Sigmoid colon (tissue), 7 donors: ENCODE measurements around the gene CACNG7. TPM values are rescaled to one million over a fixed set of nuclear protein-coding genes. Genes with fewer than 3 reads are reported as not detected.
"Not testable (repeated sequence)": the region's sequence is repeated elsewhere in the genome, so short reads cannot be mapped to it uniquely, and the experiment has no call there.

Source experiments
- DNase-seq: peaks from one replicate; pipeline ENCODE4 v3.0.0-alpha.2; 2019
- H3K27ac ChIP-seq, 4 donors: fragments of 200-600 bp; sonication (generic); one replicate each; pipeline ENCODE4 v1.5.1; 2016 to 2019; ENCODE audit warnings: mild to moderate bottlenecking in 1 of 4
- H3K27me3 ChIP-seq, 3 donors: fragments of 200-600 bp; sonication (generic); one replicate each; pipeline ENCODE4 v1.5.1; 2019; ENCODE audit warnings: mild to moderate bottlenecking in 1 of 3
- H3K36me3 ChIP-seq, 4 donors: fragments of 200-600 bp; sonication (generic); one replicate each; pipeline ENCODE4 v1.5.1; 2016 to 2019
- H3K4me1 ChIP-seq, 4 donors: fragments of 200-600 bp; sonication (generic); one replicate each; pipeline ENCODE4 v1.5.1; 2017 to 2019
- H3K4me3 ChIP-seq, 4 donors: fragments of 200-600 bp; sonication (generic); one replicate each; pipeline ENCODE4 v1.5.1; 2017 to 2019; ENCODE audit warnings: mild to moderate bottlenecking in 2 of 4, moderate library complexity in 1 of 4
- H3K9me3 ChIP-seq, 4 donors: fragments of 200-600 bp in 3 of 4; sonication (generic) in 3 of 4; one replicate each; pipeline versions ENCODE4 v1.5.1 to v1.6.1; 2013 to 2019
- CTCF ChIP-seq, 4 experiments: fragments of 450-650 bp in 3 of 4; fragments of 200-600 bp in 1 of 4; IDR thresholded peaks; one replicate each; pipeline ENCODE4 v1.5.1; 2016 to 2019; ENCODE audit warnings: antibody characterized with exemption in 4 of 4, mild to moderate bottlenecking in 3 of 4, moderate library complexity in 2 of 4
- EP300 ChIP-seq, 4 donors: sonication (generic); formaldehyde crosslinking; IDR thresholded peaks; one replicate each; pipeline ENCODE4 v1.6.1; 2017; ENCODE audit warnings: antibody characterized with exemption in 4 of 4
- POLR2A ChIP-seq, 2 donors: fragments of 450-650 bp; IDR thresholded peaks; one replicate each; pipeline ENCODE4 v1.6.1; 2016; ENCODE audit warnings: antibody characterized with exemption in 2 of 2, mild to moderate bottlenecking in 2 of 2, moderate library complexity in 2 of 2
- POLR2AphosphoS5 ChIP-seq, 4 donors: sonication (generic); formaldehyde crosslinking; IDR thresholded peaks; one replicate each; pipeline ENCODE4 v1.6.1; 2017; ENCODE audit warnings: antibody characterized with exemption in 4 of 4
- WGBS, 2 donors: extraction: QIAGEN DNeasy Blood & Tissue Kit; methylation state at CpG; one replicate each; pipeline ENCODE4 v1.1.7; 2013; 5-methylcytosine and 5-hydroxymethylcytosine counted together
- intact Hi-C: fragments of 100-400 bp; cut with DNase I; formaldehyde crosslinking; loops from one replicate; pipeline ENCODE4 v1.15.1; 2023
- polyA plus RNA-seq, 3 donors: library from polyadenylated mRNA; stranded (reverse); fragments of 200-250 nt; gene quantifications; one replicate each; pipeline ENCODE4 v1.2.3, GENCODE V29; 2013
- total RNA-seq, 4 donors: library from RNA; depleted of rRNA; stranded (reverse); fragments of >200 nt; gene quantifications; one replicate each; pipeline ENCODE4 v1.1.0, GENCODE V29; 2016
- donor health status: healthy with polysubstance abuse.
- donor health status: Bipolar disorder and iron deficiency.
- donor health status: healthy.

The CACNG7 gene
- total and polyA plus RNA-seq, 7 donors: 0.20 TPM; not detected in 6

DNA sequence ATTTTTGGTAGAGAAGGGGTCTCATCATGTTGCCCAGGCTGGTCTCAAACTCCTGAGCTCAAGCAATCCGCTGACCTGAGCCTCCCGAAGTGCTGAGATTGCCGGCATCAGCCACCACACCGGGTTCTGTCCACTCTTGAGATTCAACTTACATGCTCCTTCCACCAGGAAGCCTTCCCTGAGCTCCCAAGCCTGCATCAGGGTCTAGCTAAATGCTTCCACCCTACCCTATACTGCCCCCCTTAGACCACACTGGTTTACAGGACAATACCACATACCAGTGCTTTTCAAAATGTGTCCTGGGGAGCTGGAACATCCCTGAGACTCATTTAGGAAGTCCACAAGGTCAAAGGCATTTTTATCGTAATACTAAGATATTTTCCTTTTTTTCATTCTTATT, 38.5 kb downstream of the CACNG7 start:
- no peak overlapping the region for H3K27ac ChIP-seq
- no peaks in the 10 kb centered on the region for H3K4me1 ChIP-seq
- TF ChIP-seq POLR2AphosphoS5 (IDR thresholded peaks at IDR 0.05) (no peak), EP300 (IDR thresholded peaks at IDR 0.05) (no peak), CTCF (IDR thresholded peaks at IDR 0.05) (no peak), POLR2A (IDR thresholded peaks at IDR 0.05) (no peak)
- DNase-seq: no peak
- intact Hi-C loops: no loop called here
- H3K4me3 ChIP-seq: no peak overlapping the region
- peaks cover 6 to 59% (median 30%) of the 10 kb centered on the region in 3 donors for H3K27me3 ChIP-seq
- WGBS, 2 donors: 68 to 82% methylated on average over 5 of the region's 5 CpGs
- no peaks in the 10 kb centered on the region for H3K36me3 ChIP-seq
- peaks cover 0 to under 1% (median 0%) of the 10 kb centered on the region in 4 donors for H3K9me3 ChIP-seq

DNA sequence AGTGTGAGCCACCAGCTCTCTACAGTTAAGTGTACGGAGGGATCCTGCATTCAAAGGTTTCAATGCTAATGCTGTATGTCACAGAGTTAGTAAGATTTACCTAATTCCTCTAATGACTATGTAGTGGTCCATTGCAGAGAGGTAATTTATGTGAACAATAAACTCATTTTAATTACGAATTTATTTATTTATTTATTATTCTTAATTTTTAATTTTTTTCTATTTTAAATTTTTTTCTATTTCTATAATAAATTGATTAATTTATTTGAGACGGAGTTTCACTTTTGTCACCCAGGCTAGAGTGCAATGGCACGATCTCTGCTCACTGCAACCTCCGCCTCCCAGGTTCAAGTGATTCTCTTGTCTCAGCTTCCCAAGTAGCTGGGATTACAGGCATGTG, 39.5 kb downstream of the CACNG7 start:
- H3K27me3 ChIP-seq: peaks cover 0 to 57% (median 20%) of the 10 kb centered on the region in 3 donors
- H3K9me3 ChIP-seq, intact Hi-C loops, H3K36me3 ChIP-seq, H3K4me1 ChIP-seq, DNase-seq, H3K27ac ChIP-seq, H3K4me3 ChIP-seq: not testable (repeated sequence)
- 76 to 92% methylated on average over 5 of the region's 5 CpGs for WGBS, 2 donors

- Histone ChIP-seq H3K9me3 (peaks cover 0 to 3% (median 0%) of the 10 kb centered on the region in 4 donors), H3K27ac (no peak overlapping the region), H3K4me1 (no peaks in the 10 kb centered on the region), H3K27me3 (peaks cover 0 to 61% (median 14%) of the 10 kb centered on the region in 3 donors), H3K36me3 (no peaks in the 10 kb centered on the region), H3K4me3 (no peak overlapping the region)
- 39 to 54% methylated on average over 11 of the region's 11 CpGs for WGBS, 2 donors
- no peak for DNase-seq
- TF ChIP-seq POLR2AphosphoS5 (IDR thresholded peaks at IDR 0.05) (no peak), CTCF (IDR thresholded peaks at IDR 0.05) (no peak), EP300 (IDR thresholded peaks at IDR 0.05) (no peak), POLR2A (IDR thresholded peaks at IDR 0.05) (no peak)
- intact Hi-C loops: no loop called here
These were observed 42.4 kb downstream of the CACNG7 start for GRCh38 chr19:53951436-53951835.

- Histone ChIP-seq H3K4me1 (no peaks in the 10 kb centered on the region), H3K27ac (no peak overlapping the region), H3K9me3 (peaks cover 0 to 3% (median 0%) of the 10 kb centered on the region in 4 donors), H3K27me3 (peaks cover 2 to 66% (median 14%) of the 10 kb centered on the region in 3 donors), H3K36me3 (no peaks in the 10 kb centered on the region), H3K4me3 (no peak overlapping the region)
- 79 to 86% methylated on average over 9 of the region's 9 CpGs for WGBS, 2 donors
- no peak for DNase-seq
- intact Hi-C loops: no loop called here
- no peak for TF ChIP-seq EP300 (IDR thresholded peaks at IDR 0.05)
- no peak for TF ChIP-seq POLR2A (IDR thresholded peaks at IDR 0.05)
- no peak for TF ChIP-seq CTCF (IDR thresholded peaks at IDR 0.05)
- no peak for TF ChIP-seq POLR2AphosphoS5 (IDR thresholded peaks at IDR 0.05)
These were observed 42.9 kb downstream of the CACNG7 start for GRCh38 chr19:53951947-53952346.

DNA sequence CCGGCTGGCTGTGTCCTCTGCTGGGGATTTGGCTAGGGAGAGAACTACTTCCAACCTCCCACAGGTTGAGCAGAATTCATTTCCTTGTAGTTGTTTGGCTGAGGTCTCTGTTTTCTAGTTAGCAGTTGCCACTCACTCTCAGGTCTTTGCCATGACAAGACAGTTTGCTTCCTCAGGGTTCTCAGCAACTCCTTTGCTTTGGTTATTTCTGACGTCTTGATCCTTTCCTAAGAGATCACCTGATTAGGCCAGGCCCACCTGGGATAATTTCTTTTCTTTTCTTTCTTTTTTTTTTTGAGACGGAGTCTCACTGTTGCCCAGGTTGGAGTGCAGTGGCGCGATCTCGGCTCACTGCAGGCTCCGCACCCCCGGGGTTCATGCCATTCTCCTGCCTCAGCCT, 44.3 kb downstream of the CACNG7 start:
- Histone ChIP-seq H3K27ac (no peak overlapping the region), H3K36me3 (no peaks in the 10 kb centered on the region), H3K27me3 (peaks cover 8 to 68% (median 26%) of the 10 kb centered on the region in 3 donors), H3K4me3 (no peak overlapping the region), H3K9me3 (peaks cover 0 to 3% (median 0%) of the 10 kb centered on the region in 4 donors), H3K4me1 (no peaks in the 10 kb centered on the region)
- WGBS, 2 donors: 90 to 92% methylated on average over 8 of the region's 8 CpGs
- no peak for TF ChIP-seq EP300 (IDR thresholded peaks at IDR 0.05)
- TF ChIP-seq CTCF (IDR thresholded peaks at IDR 0.05): no peak
- TF ChIP-seq POLR2A (IDR thresholded peaks at IDR 0.05): no peak
- TF ChIP-seq POLR2AphosphoS5 (IDR thresholded peaks at IDR 0.05): no peak
- no peak for DNase-seq
- intact Hi-C loops: no loop called here
